OCI-LY1 (cell line): ENCODE results near the gene SEMA3A.

Experiments
- H2AFZ ChIP-seq: fragments of 200-600 bp; sonication (generic), shearing (Covaris generic); 2 replicates; pipeline ENCODE4 v1.6.0; 2014; ENCODE audit warnings: antibody characterized with exemption, mild to moderate bottlenecking, low read length
- H3F3A ChIP-seq: fragments of 200-600 bp; sonication (generic), shearing (Covaris generic); 2 replicates; pipeline ENCODE4 v1.6.0; 2014; ENCODE audit warnings: mild to moderate bottlenecking, antibody characterized with exemption, low read length, moderate library complexity; ENCODE audit not compliant: insufficient read depth
- H3K27ac ChIP-seq: fragments of 200-600 bp; sonication (generic); 2 replicates; pipeline ENCODE4 v1.5.1; 2014; ENCODE audit warnings: low read length, mixed run types, mild to moderate bottlenecking, low read depth; ENCODE audit not compliant: poor library complexity, severe bottlenecking
- H3K27me3 ChIP-seq: fragments of 200-600 bp; sonication (generic); 2 replicates; pipeline ENCODE4 v1.6.0; 2014; ENCODE audit warnings: antibody characterized with exemption, mild to moderate bottlenecking, low read length, moderate library complexity; ENCODE audit not compliant: insufficient read depth
- H3K36me3 ChIP-seq: fragments of 200-600 bp; sonication (generic); 2 replicates; pipeline ENCODE4 v1.6.1; 2014; ENCODE audit warnings: mild to moderate bottlenecking, antibody characterized with exemption, low read length, moderate library complexity, mixed read lengths; ENCODE audit not compliant: insufficient read depth
- H3K4me1 ChIP-seq: fragments of 200-600 bp; sonication (generic); 2 replicates; pipeline ENCODE4 v1.5.1; 2014; ENCODE audit warnings: mild to moderate bottlenecking, low read length, moderate library complexity; ENCODE audit not compliant: insufficient read depth, severe bottlenecking
- H3K4me2 ChIP-seq: fragments of 200-600 bp; sonication (generic), shearing (Covaris generic); 2 replicates; pipeline ENCODE4 v1.6.1; 2014; ENCODE audit warnings: low read length
- H3K4me3 ChIP-seq: fragments of 200-600 bp; sonication (generic); 2 replicates; pipeline ENCODE4 v1.5.1; 2014; ENCODE audit warnings: low read length, low read depth, mild to moderate bottlenecking, mixed read lengths; ENCODE audit not compliant: poor library complexity, severe bottlenecking
- H3K79me2 ChIP-seq: fragments of 200-600 bp; shearing (Covaris generic); 2 replicates; pipeline ENCODE4 v1.6.1; 2016; ENCODE audit warnings: mixed run types, low read length, mixed read lengths; ENCODE audit not compliant: insufficient read depth
- H3K9ac ChIP-seq: fragments of 200-600 bp; sonication (generic), shearing (Covaris generic); 2 replicates; pipeline ENCODE4 v1.6.1; 2014; ENCODE audit warnings: mild to moderate bottlenecking, low read length, mixed read lengths
- H3K9me2 ChIP-seq: fragments of 200-600 bp; sonication (generic), shearing (Covaris generic); 2 replicates; pipeline ENCODE4 v1.6.1; 2014; ENCODE audit warnings: low read depth, mild to moderate bottlenecking, low read length, mixed read lengths
- H3K9me3 ChIP-seq: fragments of 200-600 bp; shearing (Covaris generic); 2 replicates; pipeline ENCODE4 v1.6.1; 2014; ENCODE audit warnings: low read length, mixed read lengths
- H4K20me1 ChIP-seq: fragments of 200-600 bp; sonication (generic), shearing (Covaris generic); 2 replicates; pipeline ENCODE4 v1.6.0; 2016; ENCODE audit warnings: mild to moderate bottlenecking, low read length; ENCODE audit not compliant: insufficient read depth
- CTCF ChIP-seq: fragments of 200-600 bp; sonication (generic), shearing (Covaris generic); IDR thresholded peaks from 2 replicates; pipeline ENCODE4 v1.5.1; 2017; ENCODE audit warnings: mild to moderate bottlenecking, antibody characterized with exemption, low read length, moderate library complexity, mixed read lengths
- EZH2 ChIP-seq: fragments of 200-600 bp; sonication (generic), shearing (Covaris generic); IDR thresholded peaks from 2 replicates; pipeline ENCODE4 v1.8.0; 2017; ENCODE audit warnings: borderline replicate concordance, mixed run types, mild to moderate bottlenecking, antibody characterized with exemption, low read length, moderate library complexity, mixed read lengths

The SEMA3A gene

GRCh38 chr7:83964318-83964717, 230.3 kb downstream of the SEMA3A start:
- no peaks in the 10 kb centered on the region for H3K9me3 ChIP-seq

DNA sequence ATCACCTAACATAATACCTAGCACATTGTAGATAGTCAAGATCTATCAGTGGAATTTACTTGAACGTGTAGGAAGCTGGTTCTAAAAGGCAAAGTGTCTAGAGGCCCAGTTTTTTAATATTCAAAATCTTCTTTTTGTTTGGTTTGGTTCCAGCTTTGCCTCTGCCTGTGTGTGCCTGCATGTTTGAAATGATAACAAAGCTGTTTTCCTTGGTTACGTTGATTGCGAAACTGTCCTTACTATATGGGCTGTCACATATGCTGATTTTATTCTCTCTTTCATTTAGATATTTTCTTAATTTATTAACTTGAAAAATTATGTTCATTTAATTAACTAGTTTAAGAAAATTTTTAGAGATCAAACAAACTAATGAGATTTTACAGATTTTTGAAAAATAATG, 237.3 kb downstream of the SEMA3A start:
- Histone ChIP-seq H3K27me3 (no peaks in the 10 kb centered on the region), H3K4me3 (no peak overlapping the region), H3K4me2 (no peak overlapping the region), H4K20me1 (no peaks in the 10 kb centered on the region), H3K79me2 (no peaks in the 10 kb centered on the region), H3K9me3 (no peaks in the 10 kb centered on the region), H3K36me3 (no peaks in the 10 kb centered on the region), H3F3A (no peaks in the 10 kb centered on the region), H3K9me2 (no peaks in the 10 kb centered on the region), H2AFZ (no peak overlapping the region), H3K27ac (no peak overlapping the region), H3K9ac (no peak overlapping the region), H3K4me1 (no peaks in the 10 kb centered on the region)
- TF ChIP-seq CTCF (no peak), EZH2 (no peak)

More at GRCh38 chr7:83964318-83964717, 230.3 kb downstream of the SEMA3A start:
- Histone ChIP-seq H3K9ac (no peak overlapping the region), H3K27ac (no peak overlapping the region), H4K20me1 (no peaks in the 10 kb centered on the region), H3K9me2 (no peaks in the 10 kb centered on the region), H3K4me3 (no peak overlapping the region), H2AFZ (no peak overlapping the region), H3K79me2 (no peaks in the 10 kb centered on the region), H3K4me2 (no peak overlapping the region), H3K4me1 (no peaks in the 10 kb centered on the region), H3K27me3 (no peaks in the 10 kb centered on the region), H3K36me3 (no peaks in the 10 kb centered on the region), H3F3A (no peaks in the 10 kb centered on the region)
- TF ChIP-seq EZH2 (no peak), CTCF (no peak)

DNA sequence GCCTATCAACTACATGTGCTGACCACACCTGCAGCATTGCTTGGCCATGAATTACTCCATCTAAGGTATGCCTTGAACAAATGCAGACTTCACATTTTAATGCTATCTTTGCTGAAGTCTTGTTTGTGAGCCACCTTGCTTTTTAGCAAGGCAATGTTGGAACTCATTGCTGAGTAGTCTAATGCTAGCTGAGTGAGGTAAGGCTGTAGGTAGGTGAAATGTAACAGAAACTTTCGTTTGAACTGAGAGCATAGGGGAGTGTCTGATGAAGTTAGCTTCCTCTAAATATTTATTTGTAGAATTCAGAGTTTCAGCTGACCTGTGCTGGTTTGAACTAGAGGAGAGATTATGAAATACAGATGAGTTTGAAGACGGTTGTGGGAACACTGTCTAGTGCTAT, 238.5 kb downstream of the SEMA3A start:
- H3K9me3 ChIP-seq, result no peaks in the 10 kb centered on the region
- no peaks in the 10 kb centered on the region for H3K36me3 ChIP-seq
- H2AFZ ChIP-seq, result no peak overlapping the region
- no peak overlapping the region for H3K27ac ChIP-seq
- TF ChIP-seq EZH2 (no peak), CTCF (no peak)
- no peaks in the 10 kb centered on the region for H3K9me2 ChIP-seq
- no peaks in the 10 kb centered on the region for H3K4me1 ChIP-seq
- no peaks in the 10 kb centered on the region for H3F3A ChIP-seq
- H3K79me2 ChIP-seq, result no peaks in the 10 kb centered on the region
- H3K27me3 ChIP-seq, result no peaks in the 10 kb centered on the region
- H3K4me3 ChIP-seq, result no peak overlapping the region
- H4K20me1 ChIP-seq, result no peaks in the 10 kb centered on the region
- H3K9ac ChIP-seq, result no peak overlapping the region
- no peak overlapping the region for H3K4me2 ChIP-seq
